Smooth muscle cell (in vitro differentiated cells): ENCODE results near the gene DNAJB9. TPM values are rescaled to one million over a fixed set of nuclear protein-coding genes. Genes with fewer than 3 reads are reported as not detected.

Source experiments
- DNase-seq: peaks from one replicate; lab custom pipeline; 2025; ENCODE audit not compliant: unreplicated experiment; lab: John Stamatoyannopoulos, UW
- H2AFZ ChIP-seq: fragments of 200-600 bp; sonication (generic); 2 replicates; pipeline ENCODE4 v1.6.0; 2016; ENCODE audit warnings: antibody characterized with exemption, low read depth, mild to moderate bottlenecking
- H3F3A ChIP-seq: fragments of 200-600 bp; sonication (generic); 2 replicates; pipeline ENCODE4 v1.6.0; 2017; ENCODE audit warnings: antibody characterized with exemption, low read depth
- H3K27ac ChIP-seq: fragments of 200-600 bp; sonication (generic); 2 replicates; pipeline ENCODE4 v1.5.1; 2016; ENCODE audit warnings: low read depth, mild to moderate bottlenecking
- H3K27me3 ChIP-seq: fragments of 200-600 bp; sonication (generic); 2 replicates; pipeline ENCODE4 v1.6.1; 2016; ENCODE audit warnings: low read depth, mild to moderate bottlenecking
- H3K36me3 ChIP-seq: fragments of 200-600 bp; sonication (generic); 2 replicates; pipeline ENCODE4 v1.5.1; 2016; ENCODE audit warnings: low read depth
- H3K4me1 ChIP-seq: fragments of 200-600 bp; sonication (generic); 2 replicates; pipeline ENCODE4 v1.5.1; 2016; ENCODE audit warnings: low read depth
- H3K4me2 ChIP-seq: fragments of 200-600 bp; sonication (generic); 2 replicates; pipeline ENCODE4 v1.6.0; 2016; ENCODE audit warnings: mild to moderate bottlenecking
- H3K4me3 ChIP-seq: fragments of 200-600 bp; sonication (generic); 2 replicates; pipeline ENCODE4 v1.5.1; 2016; ENCODE audit warnings: mild to moderate bottlenecking
- H3K79me2 ChIP-seq: fragments of 200-600 bp; sonication (generic); 2 replicates; pipeline ENCODE4 v1.6.0; 2016; ENCODE audit warnings: low read depth, mild to moderate bottlenecking
- H3K9ac ChIP-seq: fragments of 200-600 bp; sonication (generic); 2 replicates; pipeline ENCODE4 v1.6.0; 2016; ENCODE audit warnings: low read depth
- H3K9me3 ChIP-seq: fragments of 200-600 bp; sonication (generic); replicated peaks from 2 replicates; pipeline ENCODE4 v1.5.1; 2016; ENCODE audit warnings: low read depth
- H4K20me1 ChIP-seq: fragments of 200-600 bp; sonication (generic); 2 replicates; pipeline ENCODE4 v1.6.0; 2016; ENCODE audit warnings: low read depth
- WGBS: methylation state at CpG from one replicate; pipeline ENCODE4 v1.1.7; 2016; ENCODE audit warnings: low lambda C conversion rate; 5-methylcytosine and 5-hydroxymethylcytosine counted together
- polyA plus RNA-seq: library from polyadenylated mRNA; unstranded; fragments of >200 nt; fragmentation: Nextera tagmentation; extraction: Ambion mirVana; gene quantifications from 2 replicates; pipeline ENCODE4 v1.2.1, GENCODE V29; 2016
- total RNA-seq: library from RNA; depleted of rRNA; stranded (reverse); fragments of >200 nt; gene quantifications from 2 replicates; pipeline ENCODE4 v1.2.3, GENCODE V29; 2014
- TF ChIP-seq, protein P1 (sequence below): fragments of 200-600 bp; sonication (generic); IDR thresholded peaks from 2 replicates; pipeline ENCODE4 v1.5.1; 2017; ENCODE audit warnings: borderline replicate concordance, mild to moderate bottlenecking, antibody characterized with exemption; ENCODE audit not compliant: insufficient read depth, poor library complexity, severe bottlenecking

Gene DNAJB9
- total and polyA plus RNA-seq, 2 experiments from 2014 or later = 46.1 to 84.1 TPM

DNA sequence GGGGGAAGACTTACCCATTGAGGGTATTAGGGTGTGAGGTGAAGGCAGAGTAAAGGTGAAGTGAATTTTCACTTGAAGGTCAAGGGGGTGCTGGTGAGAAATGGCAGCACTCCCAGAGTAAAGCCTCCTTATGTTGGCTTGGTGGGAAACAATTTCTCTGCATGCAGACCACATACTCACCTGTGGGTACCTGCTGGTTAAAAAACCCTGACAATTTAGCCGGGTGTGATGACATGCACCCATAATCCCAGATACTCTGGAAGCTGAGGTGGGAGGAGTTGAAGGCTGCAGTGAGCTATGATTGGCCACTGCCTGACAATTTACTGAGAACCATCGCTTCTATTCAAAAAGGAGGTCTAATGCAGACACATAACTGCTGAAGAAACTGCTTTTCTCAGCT, 5.5 kb downstream of the DNAJB9 start:
- DNase-seq = no peak
- Histone ChIP-seq H3K4me3 (no peak overlapping the region), H2AFZ (no peak overlapping the region), H3K9ac (no peak overlapping the region), H3K27me3 (no peaks in the 10 kb centered on the region), H3K4me1 (peaks cover 13% of the 10 kb centered on the region), H4K20me1 (peaks cover 31% of the 10 kb centered on the region), H3K36me3 (peaks cover 11% of the 10 kb centered on the region), H3F3A (no peaks in the 10 kb centered on the region), H3K79me2 (peaks cover 34% of the 10 kb centered on the region), H3K27ac (no peak overlapping the region), H3K9me3 (no peaks in the 10 kb centered on the region), H3K4me2 (no peak overlapping the region)
- TF ChIP-seq, protein P1, sequence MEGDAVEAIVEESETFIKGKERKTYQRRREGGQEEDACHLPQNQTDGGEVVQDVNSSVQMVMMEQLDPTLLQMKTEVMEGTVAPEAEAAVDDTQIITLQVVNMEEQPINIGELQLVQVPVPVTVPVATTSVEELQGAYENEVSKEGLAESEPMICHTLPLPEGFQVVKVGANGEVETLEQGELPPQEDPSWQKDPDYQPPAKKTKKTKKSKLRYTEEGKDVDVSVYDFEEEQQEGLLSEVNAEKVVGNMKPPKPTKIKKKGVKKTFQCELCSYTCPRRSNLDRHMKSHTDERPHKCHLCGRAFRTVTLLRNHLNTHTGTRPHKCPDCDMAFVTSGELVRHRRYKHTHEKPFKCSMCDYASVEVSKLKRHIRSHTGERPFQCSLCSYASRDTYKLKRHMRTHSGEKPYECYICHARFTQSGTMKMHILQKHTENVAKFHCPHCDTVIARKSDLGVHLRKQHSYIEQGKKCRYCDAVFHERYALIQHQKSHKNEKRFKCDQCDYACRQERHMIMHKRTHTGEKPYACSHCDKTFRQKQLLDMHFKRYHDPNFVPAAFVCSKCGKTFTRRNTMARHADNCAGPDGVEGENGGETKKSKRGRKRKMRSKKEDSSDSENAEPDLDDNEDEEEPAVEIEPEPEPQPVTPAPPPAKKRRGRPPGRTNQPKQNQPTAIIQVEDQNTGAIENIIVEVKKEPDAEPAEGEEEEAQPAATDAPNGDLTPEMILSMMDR = no peak
- 88% methylated on average over 2 of the region's 2 CpGs for WGBS

DNA sequence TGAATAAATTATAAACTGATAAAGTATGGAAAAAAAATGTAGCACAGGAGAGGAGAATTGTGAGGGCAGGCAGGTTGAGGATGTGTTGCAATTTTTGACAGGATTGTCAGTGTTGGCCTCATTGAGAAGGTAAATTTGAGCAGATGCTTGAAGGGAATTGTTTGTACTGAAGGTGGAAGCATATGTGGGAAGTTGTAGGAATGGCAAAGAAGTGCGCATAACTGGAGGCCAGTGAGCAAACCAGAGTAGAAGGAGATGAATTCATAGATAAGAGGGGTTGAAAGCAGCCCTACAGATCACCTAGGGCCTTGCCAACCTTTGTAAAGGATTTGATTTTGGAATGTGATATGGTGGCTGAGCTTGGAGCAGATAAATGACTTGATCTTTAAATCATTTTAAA, 6.4 kb downstream of the DNAJB9 start:
- Histone ChIP-seq H3K9me3 (no peaks in the 10 kb centered on the region), H3K79me2 (peaks cover 27% of the 10 kb centered on the region), H4K20me1 (peaks cover 28% of the 10 kb centered on the region), H3K27me3 (no peaks in the 10 kb centered on the region), H3K4me2 (no peak overlapping the region), H3K27ac (no peak overlapping the region), H3F3A (no peaks in the 10 kb centered on the region), H2AFZ (no peak overlapping the region), H3K36me3 (peaks cover 11% of the 10 kb centered on the region), H3K9ac (no peak overlapping the region), H3K4me1 (peaks cover 7% of the 10 kb centered on the region), H3K4me3 (no peak overlapping the region)
- DNase-seq = no peak
- TF ChIP-seq, protein P1 = no peak
- WGBS = 83% methylated on average over 1 of the region's 1 CpG

DNA sequence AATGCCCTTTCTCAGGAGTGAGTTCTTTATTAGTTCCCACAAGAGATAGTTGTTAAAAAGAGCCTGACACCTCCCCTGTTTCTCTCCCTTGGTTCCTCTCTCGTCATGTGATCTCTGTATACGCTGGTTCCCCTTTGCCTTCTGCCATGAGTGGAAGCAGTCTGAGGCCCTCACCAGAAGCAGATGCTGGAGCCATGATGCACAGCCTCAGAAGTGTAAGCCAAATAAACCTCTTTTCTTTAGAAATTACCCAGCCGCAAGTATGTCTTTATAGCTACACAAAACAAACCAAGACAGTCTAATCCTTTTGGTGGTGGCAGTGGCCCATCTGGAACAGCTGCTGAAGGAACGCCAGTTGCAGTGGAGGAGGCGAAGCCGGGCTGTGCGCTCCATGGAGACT, 9.3 kb downstream of the DNAJB9 start:
- H3K36me3 ChIP-seq = no peaks in the 10 kb centered on the region
- no peaks in the 10 kb centered on the region for H3K79me2 ChIP-seq
- no peaks in the 10 kb centered on the region for H3F3A ChIP-seq
- no peak overlapping the region for H3K27ac ChIP-seq
- TF ChIP-seq, protein P1 = no peak
- H2AFZ ChIP-seq = no peak overlapping the region
- H3K4me3 ChIP-seq = no peak overlapping the region
- 98% methylated on average over 7 of the region's 7 CpGs for WGBS
- H3K4me1 ChIP-seq = peaks cover 4% of the 10 kb centered on the region
- H3K9ac ChIP-seq = no peak overlapping the region
- H3K4me2 ChIP-seq = no peak overlapping the region
- DNase-seq = no peak
- peaks cover 9% of the 10 kb centered on the region for H4K20me1 ChIP-seq
- H3K9me3 ChIP-seq = no peaks in the 10 kb centered on the region
- no peaks in the 10 kb centered on the region for H3K27me3 ChIP-seq

GRCh38 chr7:108580298-108580697, 10.6 kb downstream of the DNAJB9 start:
- Histone ChIP-seq H3F3A (no peaks in the 10 kb centered on the region), H3K9ac (no peak overlapping the region), H3K27me3 (no peaks in the 10 kb centered on the region), H3K27ac (no peak overlapping the region), H3K36me3 (no peaks in the 10 kb centered on the region), H3K4me2 (no peak overlapping the region), H3K79me2 (no peaks in the 10 kb centered on the region), H3K4me1 (peaks cover 4% of the 10 kb centered on the region), H2AFZ (no peak overlapping the region), H4K20me1 (peaks cover 7% of the 10 kb centered on the region), H3K4me3 (no peak overlapping the region), H3K9me3 (no peaks in the 10 kb centered on the region)
- no peak for DNase-seq
- TF ChIP-seq, protein P1 = no peak
- WGBS = 80% methylated on average over 6 of the region's 6 CpGs
